Measurements from ENCODE around the gene ZNF397. TPM values are rescaled to one million over a fixed set of nuclear protein-coding genes. Genes with fewer than 3 reads are reported as not detected.

The ZNF397 gene
- total RNA-seq, 1 experiment from 2014 or later, result 9.8 TPM

GRCh38 chr18:35282353-35282752 lies 41.5 kb downstream of the ZNF397 start:
- H3K9me3 ChIP-seq (ENCODE audit: control insufficient read depth, insufficient read depth, low read depth, low read length), result peaks cover 39% of the 10 kb centered on the region

GRCh38 chr18:35283923-35284794 lies 43.3 kb downstream of the ZNF397 start:
- POLR2A ChIA-PET, result no interaction called here
- no peak overlapping the region for H3K27ac ChIP-seq (ENCODE audit: low read length)
- H3K4me1 ChIP-seq (ENCODE audit: control insufficient read depth, insufficient read depth, low read length), result no peaks in the 10 kb centered on the region
- CTCF ChIA-PET, result no interaction called here
- no peak for DNase-seq (ENCODE audit: low read depth, low spot score)
- H3K27me3 ChIP-seq (ENCODE audit: control insufficient read depth, insufficient read depth, low read length), result no peaks in the 10 kb centered on the region
- no TSS peak for BruUV-seq (replicated peaks)
- no peak overlapping the region for H3K4me3 ChIP-seq (ENCODE audit: low read depth in 2 of 2, low read length in 2 of 2)
- intact Hi-C loops (cut with micrococcal nuclease; ENCODE audit: unreplicated experiment) (no loop called here), in situ Hi-C loops (cut with HindIII; ENCODE audit: low pct_unique_long_range_greater_than_20kb, low sequenced_read_pairs) (no loop called here)
- no peak for ATAC-seq
- H3K9me3 ChIP-seq (ENCODE audit: control insufficient read depth, insufficient read depth, low read depth, low read length), result peaks cover 32% of the 10 kb centered on the region
- H3K36me3 ChIP-seq (ENCODE audit: control insufficient read depth, insufficient read depth, low read length), result no peaks in the 10 kb centered on the region; the same call in 1 of the 2 replicates
- TF ChIP-seq TCF7L2 (IDR thresholded peaks at IDR 0.05; ENCODE audit: low read depth, low read length), result no peak
- TF ChIP-seq REST (IDR thresholded peaks at IDR 0.05; ENCODE audit: insufficient read depth in 1 of 2, low read depth in 2 of 2, low read length in 1 of 2), result no peak
- no peak for TF ChIP-seq SIN3A (IDR thresholded peaks at IDR 0.05; ENCODE audit: borderline replicate concordance, insufficient read depth, low read depth, low read length)
- TF ChIP-seq POLR2AphosphoS5 (IDR thresholded peaks at IDR 0.05; ENCODE audit: low read depth, low read length), result no peak
- no peak for TF ChIP-seq CTCF (IDR thresholded peaks at IDR 0.05)

More at GRCh38 chr18:35282353-35282752, 41.5 kb downstream of the ZNF397 start:
- ATAC-seq (no peak), DNase-seq (ENCODE audit: low read depth, low spot score) (peak; percentile 25)
- BruUV-seq (replicated peaks), result no TSS peak
- intact Hi-C loops (cut with micrococcal nuclease; ENCODE audit: unreplicated experiment), result no loop called here
- Histone ChIP-seq H3K36me3 (ENCODE audit: control insufficient read depth, insufficient read depth, low read length) (no peaks in the 10 kb centered on the region), H3K4me3 (ENCODE audit: low read depth in 2 of 2, low read length in 2 of 2) (no peak overlapping the region), H3K27me3 (ENCODE audit: control insufficient read depth, insufficient read depth, low read length) (no peaks in the 10 kb centered on the region), H3K27ac (ENCODE audit: low read length) (no peak overlapping the region), H3K4me1 (ENCODE audit: control insufficient read depth, insufficient read depth, low read length) (no peaks in the 10 kb centered on the region)
- TF ChIP-seq TCF7L2 (IDR thresholded peaks at IDR 0.05; ENCODE audit: low read depth, low read length) (no peak), POLR2AphosphoS5 (IDR thresholded peaks at IDR 0.05; ENCODE audit: low read depth, low read length) (no peak), REST (IDR thresholded peaks at IDR 0.05; ENCODE audit: insufficient read depth in 1 of 2, low read depth in 2 of 2, low read length in 1 of 2) (no peak), SIN3A (IDR thresholded peaks at IDR 0.05; ENCODE audit: borderline replicate concordance, insufficient read depth, low read depth, low read length) (no peak), CTCF (IDR thresholded peaks at IDR 0.05) (no peak)
- POLR2A ChIA-PET, result no interaction called here
- in situ Hi-C loops (cut with HindIII; ENCODE audit: low pct_unique_long_range_greater_than_20kb, low sequenced_read_pairs), result no loop called here
- CTCF ChIA-PET, result no interaction called here
